ENCODE data around the gene SLC2A8.

Gene SLC2A8

GRCh38 chr9:127402401-127403090 lies 5.6 kb downstream of the SLC2A8 start:
- no peak for DNase-seq (ENCODE audit: low read depth)

- DNase-seq (ENCODE audit: low read depth): no peak
These were observed 6.7 kb downstream of the SLC2A8 start for GRCh38 chr9:127403507-127404192.

GRCh38 chr9:127404631-127405030 lies 7.7 kb downstream of the SLC2A8 start:
- no peak for DNase-seq (ENCODE audit: low read depth)

GRCh38 chr9:127405344-127406125 lies 8.6 kb downstream of the SLC2A8 start:
- no peak for DNase-seq (ENCODE audit: low read depth)

DNA sequence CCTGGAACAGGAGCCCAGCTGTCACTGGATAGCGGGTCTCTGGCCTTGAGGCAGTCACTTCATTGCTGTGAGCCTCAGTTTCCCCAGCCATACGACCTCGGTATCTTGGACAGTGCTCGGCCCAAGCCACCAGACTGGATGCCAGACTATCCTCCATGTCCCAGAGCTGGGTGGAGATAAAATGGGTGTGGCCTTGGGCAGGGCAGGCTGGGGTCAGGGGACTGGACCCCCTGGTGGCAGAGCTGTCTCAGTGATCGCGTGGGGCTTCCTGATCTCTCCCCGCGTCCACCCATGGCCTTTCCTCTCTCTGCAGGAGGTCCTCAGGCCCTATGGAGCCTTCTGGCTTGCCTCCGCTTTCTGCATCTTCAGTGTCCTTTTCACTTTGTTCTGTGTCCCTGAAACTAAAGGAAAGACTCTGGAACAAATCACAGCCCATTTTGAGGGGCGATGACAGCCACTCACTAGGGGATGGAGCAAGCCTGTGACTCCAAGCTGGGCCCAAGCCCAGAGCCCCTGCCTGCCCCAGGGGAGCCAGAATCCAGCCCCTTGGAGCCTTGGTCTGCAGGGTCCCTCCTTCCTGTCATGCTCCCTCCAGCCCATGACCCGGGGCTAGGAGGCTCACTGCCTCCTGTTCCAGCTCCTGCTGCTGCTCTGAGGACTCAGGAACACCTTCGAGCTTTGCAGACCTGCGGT lies 10.0 kb downstream of the SLC2A8 start:
- DNase-seq (ENCODE audit: low read depth): no peak

GRCh38 chr9:127407492-127407843 lies 10.5 kb downstream of the SLC2A8 start:
- no peak for DNase-seq (ENCODE audit: low read depth)

GRCh38 chr9:127411122-127411521 lies 14.2 kb downstream of the SLC2A8 start:
- no peak for DNase-seq (ENCODE audit: low read depth)

GRCh38 chr9:127415141-127415540 lies 18.2 kb downstream of the SLC2A8 start:
- DNase-seq (ENCODE audit: low read depth): no peak

DNA sequence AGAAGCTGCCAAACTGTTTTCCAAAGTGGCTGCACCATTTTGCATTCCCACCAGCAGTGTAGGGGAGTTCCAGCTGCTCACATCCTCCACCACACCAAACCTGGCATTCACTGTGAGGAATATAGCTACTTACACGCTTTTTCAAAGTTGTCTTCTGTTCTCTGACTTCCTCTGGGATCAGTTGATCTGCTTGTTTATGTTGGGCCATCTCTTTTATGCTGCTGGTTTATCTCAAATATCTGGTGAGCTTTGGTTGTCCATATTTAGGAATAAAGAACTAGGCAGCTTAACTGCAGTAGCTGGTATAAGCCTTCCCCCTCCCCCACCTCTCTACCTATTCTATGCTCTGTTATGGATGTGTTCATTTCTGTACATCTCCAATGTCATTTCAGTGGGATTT lies 18.7 kb downstream of the SLC2A8 start:
- DNase-seq (ENCODE audit: low read depth): no peak

- DNase-seq (ENCODE audit: low read depth): peak; percentile 95
These were observed 20.4 kb downstream of the SLC2A8 start for GRCh38 chr9:127417131-127418036.

DNA sequence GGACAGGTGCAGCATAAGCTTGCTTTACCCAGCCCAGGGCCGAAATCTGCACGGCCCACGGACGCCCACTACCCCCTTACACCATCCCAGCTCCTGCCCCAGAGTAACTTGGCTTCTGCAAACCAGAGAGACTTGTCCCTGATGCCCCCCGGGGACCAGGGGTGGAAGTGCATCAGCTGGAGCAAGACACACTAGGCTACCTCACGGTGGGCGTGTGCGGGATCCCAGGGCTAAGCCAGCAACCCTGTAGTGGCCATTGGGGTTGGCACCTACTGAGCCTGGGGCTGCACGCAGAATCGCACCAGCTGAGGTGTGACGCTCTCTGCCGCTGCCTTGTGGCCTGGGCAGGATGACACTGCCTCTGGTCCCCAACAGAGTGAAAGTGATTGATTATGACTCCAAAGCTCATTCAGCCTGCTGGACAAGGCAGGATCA lies 21.1 kb downstream of the SLC2A8 start:
- peak; percentile 27 for DNase-seq (ENCODE audit: low read depth)

DNA sequence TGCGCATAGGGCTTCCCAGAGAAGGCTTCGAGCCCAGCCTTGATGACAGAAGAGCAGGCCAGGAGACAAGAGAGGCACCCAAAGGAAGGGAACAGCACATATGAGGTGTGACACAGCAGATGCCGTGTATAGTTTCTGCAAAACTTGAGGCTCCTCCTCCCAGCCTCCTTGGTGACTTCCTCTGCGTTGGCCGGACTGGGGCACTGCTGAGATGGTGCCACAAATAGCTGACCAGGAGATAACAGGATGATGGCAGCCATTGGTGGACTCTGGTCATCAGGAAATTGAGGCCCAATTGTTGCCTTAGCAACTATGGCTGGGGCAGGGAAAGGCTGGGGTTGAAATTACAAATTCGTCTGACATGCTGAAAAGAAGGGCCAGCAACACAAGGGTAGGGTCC lies 22.4 kb downstream of the SLC2A8 start:
- DNase-seq (ENCODE audit: low read depth): no peak

DNA sequence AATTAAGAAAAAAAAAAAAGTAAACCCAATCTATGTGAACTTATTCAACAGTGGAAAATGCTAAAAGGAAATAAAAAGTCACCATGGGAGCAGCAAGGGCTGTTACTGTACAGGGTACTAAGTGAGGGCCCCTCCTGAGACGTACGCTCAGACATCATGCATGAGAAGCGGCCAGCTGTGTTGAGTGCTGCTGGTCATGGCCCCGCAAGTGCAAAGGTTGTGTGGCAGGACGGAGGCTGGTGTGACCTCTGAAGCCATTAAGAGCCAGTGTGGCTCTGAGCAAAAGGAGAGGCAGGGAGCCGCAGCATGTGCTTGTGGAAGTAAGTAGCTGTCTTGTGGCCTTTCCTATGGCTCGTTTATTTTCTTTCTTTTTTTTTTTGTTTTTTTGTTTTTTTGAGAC lies 24.1 kb downstream of the SLC2A8 start:
- DNase-seq (ENCODE audit: low read depth): no peak

- DNase-seq (ENCODE audit: low read depth): no peak
These were observed 25.3 kb downstream of the SLC2A8 start for GRCh38 chr9:127422133-127422782.

- DNase-seq (ENCODE audit: low read depth): no peak
These were observed 25.8 kb downstream of the SLC2A8 start for GRCh38 chr9:127422787-127423186.

- DNase-seq (ENCODE audit: low read depth): no peak
These were observed 26.5 kb downstream of the SLC2A8 start for GRCh38 chr9:127423476-127423933.

DNA sequence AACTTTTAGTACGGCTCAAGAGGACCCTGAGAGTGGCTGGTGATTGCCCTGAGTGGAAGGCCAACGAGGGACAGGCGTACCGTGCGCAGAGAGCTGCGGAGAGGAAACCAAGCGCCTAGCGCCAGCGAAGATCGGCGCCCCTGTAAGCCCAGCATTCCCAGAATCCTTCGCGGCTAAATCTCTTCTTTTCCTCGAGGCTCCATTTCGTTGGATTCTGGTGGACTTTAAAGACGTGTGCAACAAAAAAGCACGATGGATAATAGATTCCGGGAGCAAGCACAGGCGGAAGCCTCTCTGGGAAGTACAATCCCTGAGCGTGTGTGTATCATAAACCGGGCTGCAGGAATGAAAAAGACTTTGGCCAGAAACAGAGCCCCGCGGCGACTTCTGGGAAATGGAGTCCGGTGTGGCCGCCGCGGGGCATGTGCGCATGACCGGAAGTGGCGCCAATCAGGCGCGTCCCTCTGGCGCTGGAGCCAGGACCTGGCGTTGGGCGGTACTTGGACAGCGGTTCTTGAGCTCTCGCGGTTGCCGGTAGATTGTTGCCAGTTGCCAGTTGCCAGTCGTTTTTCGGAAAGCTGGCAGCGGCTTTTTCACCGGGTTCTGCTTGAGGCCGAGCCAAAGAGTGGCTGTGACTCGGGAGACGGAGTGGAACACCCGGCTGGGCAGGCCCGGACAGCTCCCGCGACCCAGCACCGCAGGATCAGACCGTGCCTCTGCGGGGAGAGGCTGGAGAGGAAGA lies 27.1 kb downstream of the SLC2A8 start, which contains the start of gene ZNF79:
TSS of gene ZNF79 (plus strand) at position 449 of the 742 bp plus-strand sequence. CDS start 406 bp downstream, outside the sequence.
- DNase-seq (ENCODE audit: low read depth): peak; percentile 94

- DNase-seq (ENCODE audit: low read depth): no peak
These were observed 27.7 kb downstream of the SLC2A8 start for GRCh38 chr9:127424676-127424999.

GRCh38 chr9:127426756-127427155 lies 29.8 kb downstream of the SLC2A8 start:
- DNase-seq (ENCODE audit: low read depth): peak; percentile 23

DNA sequence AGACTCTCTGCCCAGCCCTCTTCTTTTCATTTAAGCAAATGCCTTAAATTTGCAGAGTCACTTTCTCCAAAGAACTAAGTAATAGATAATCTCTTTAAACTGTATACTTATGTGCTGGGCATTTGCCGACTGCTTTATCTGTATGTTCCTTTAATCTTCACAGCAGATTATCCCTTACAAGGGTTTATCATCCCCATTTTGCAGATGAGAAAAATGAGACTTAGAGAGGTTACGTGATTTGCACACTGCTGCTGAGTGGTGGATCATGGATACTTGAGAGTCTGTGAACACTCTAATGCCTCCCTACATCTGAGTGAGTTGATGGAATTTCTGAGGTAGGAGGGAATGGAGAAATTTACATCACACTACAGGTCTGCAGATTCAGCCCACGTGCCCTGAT lies 31.4 kb downstream of the SLC2A8 start:
- no peak for DNase-seq (ENCODE audit: low read depth)
